Gastrocnemius medialis (tissue), 4 donors: Measurements from ENCODE around the gene C11orf24. TPM values are rescaled to one million over a fixed set of nuclear protein-coding genes. Genes with fewer than 3 reads are reported as not detected.
A peak's percentile ranks its signal among the peaks of the same experiment; 100 is the strongest.

Source experiments
- ATAC-seq, 2 donors: fragments of 150-250 bp; one replicate each; pipeline ENCODE4 v1.9.1; 2016
- DNase-seq, 2 donors: peaks; one replicate each; pipeline ENCODE4 v3.0.0-alpha.2; 2019
- H3K27ac ChIP-seq, 4 donors: fragments of 200-600 bp; sonication (generic); 1 replicate in 1 of 4; 2 replicates in 3 of 4; pipeline ENCODE4 v1.5.1; 2016 to 2018; ENCODE audit warnings: mild to moderate bottlenecking in 2 of 4, moderate library complexity in 1 of 4
- H3K27me3 ChIP-seq, 3 donors: fragments of 200-600 bp; sonication (generic) in 2 of 3; 1 replicate in 1 of 3; 2 replicates in 2 of 3; pipeline versions ENCODE4 v1.5.1 to v1.6.0; 2016 to 2019; ENCODE audit warnings: mild to moderate bottlenecking in 1 of 3, moderate library complexity in 1 of 3
- H3K36me3 ChIP-seq, 2 donors: fragments of 200-600 bp; sonication (generic) in 1 of 2; one replicate each; pipeline ENCODE4 v1.5.1; 2017 to 2018
- H3K4me1 ChIP-seq, 2 donors: fragments of 200-600 bp; sonication (generic) in 1 of 2; one replicate each; pipeline ENCODE4 v1.5.1; 2016 to 2017; ENCODE audit warnings: mild to moderate bottlenecking in 2 of 2
- H3K4me3 ChIP-seq, 4 donors: fragments of 200-600 bp; sonication (generic) in 3 of 4; 1 replicate in 1 of 4; 2 replicates in 3 of 4; pipeline ENCODE4 v1.5.1; 2016 to 2019; ENCODE audit warnings: mild to moderate bottlenecking in 2 of 4
- H3K9me3 ChIP-seq, 3 donors: fragments of 200-600 bp; sonication (generic) in 2 of 3; 1 replicate in 1 of 3; 2 replicates in 2 of 3; pipeline ENCODE4 v1.5.1; 2016 to 2019
- POLR2A ChIP-seq, 2 donors: fragments of 450-650 bp; IDR thresholded peaks; one replicate each; pipeline ENCODE4 v1.6.1; 2017; ENCODE audit warnings: antibody characterized with exemption in 2 of 2, mild to moderate bottlenecking in 2 of 2, moderate library complexity in 2 of 2
- in situ Hi-C, 4 donors: fragments of 200-750 bp; cut with MboI; loops; one replicate each; pipeline versions ENCODE4 v1.15.0 to v1.8.0; 2017; ENCODE audit warnings: low sequenced_read_pairs in 4 of 4
- intact Hi-C: fragments of 100-400 bp; cut with DNase I; formaldehyde crosslinking; loops from one replicate; pipeline ENCODE4 v1.15.1; 2023; ENCODE audit warnings: low total_unique reads
- total RNA-seq, 4 donors: library from RNA; depleted of rRNA; stranded (reverse); fragments of >200 nt; gene quantifications; one replicate each; pipeline versions ENCODE4 v1.1.0 to v1.2.3, GENCODE V29; 2016
- TF ChIP-seq, protein P1 (sequence below), 5 experiments: fragments of 450-650 bp in 3 of 5; fragments of 200-600 bp in 2 of 5; sonication (generic) in 2 of 5; IDR thresholded peaks in 4 of 5; conservative IDR thresholded peaks in 1 of 5; 1 replicate in 4 of 5; 2 replicates in 1 of 5; pipeline ENCODE4 v1.5.1; 2016 to 2019; ENCODE audit warnings: antibody characterized with exemption in 5 of 5, mild to moderate bottlenecking in 3 of 5, moderate library complexity in 3 of 5

C11orf24 gene
- total RNA-seq, 4 donors from 2014 or later = 8.1 to 19.3 (median 10.6) TPM

DNA sequence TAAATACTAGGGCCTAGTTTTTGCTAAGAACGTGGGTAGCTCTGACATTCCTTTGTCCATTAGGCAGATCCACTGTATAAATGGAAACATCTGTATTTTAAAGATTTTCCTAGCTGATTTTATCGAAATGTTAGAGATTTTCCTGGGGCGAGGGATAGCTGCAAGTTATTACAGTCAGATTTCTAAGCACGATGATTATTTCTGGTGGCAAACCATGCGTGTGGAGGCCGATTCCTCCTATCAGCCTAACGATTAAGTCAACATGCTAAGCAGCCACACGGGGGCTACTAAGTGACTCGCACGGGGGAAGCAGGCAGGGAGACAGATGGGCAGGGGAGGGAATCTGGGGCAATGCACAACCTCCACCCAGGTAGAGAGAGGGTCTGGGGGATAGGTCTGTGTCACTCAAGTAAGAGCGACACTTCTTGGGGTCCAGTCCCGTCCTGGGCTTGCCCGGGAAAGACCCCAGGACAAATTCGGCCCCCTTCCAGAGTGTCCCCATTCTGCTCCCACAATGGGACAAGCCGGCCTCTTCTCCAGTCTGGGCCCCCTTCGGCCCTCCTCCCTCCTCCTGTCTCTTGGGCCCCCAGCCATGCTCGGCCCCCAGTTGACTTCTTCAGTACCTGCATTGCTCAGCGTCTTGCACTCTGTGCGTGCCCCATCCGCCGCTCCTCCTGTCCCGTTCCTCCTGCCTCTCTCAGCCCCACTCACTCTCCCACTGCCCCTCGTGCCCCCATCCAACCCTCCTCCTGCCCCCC is 571 bp downstream of the C11orf24 start:
- Histone ChIP-seq H3K4me3 (peak overlapping the region; percentile 66 to 89 (median 72)), H3K9me3 (no peaks in the 10 kb centered on the region), H3K4me1 (peaks cover 21 to 31% of the 10 kb centered on the region in 2 donors), H3K27me3 (no peaks in the 10 kb centered on the region), H3K27ac (peak overlapping the region; percentile 88 to 97 (median 92)), H3K36me3 (peaks cover 0 to 21% of the 10 kb centered on the region in 2 donors)
- ATAC-seq (peak; percentile 49 to 54), DNase-seq (peak; percentile 35 to 47)
- TF ChIP-seq, protein P1, sequence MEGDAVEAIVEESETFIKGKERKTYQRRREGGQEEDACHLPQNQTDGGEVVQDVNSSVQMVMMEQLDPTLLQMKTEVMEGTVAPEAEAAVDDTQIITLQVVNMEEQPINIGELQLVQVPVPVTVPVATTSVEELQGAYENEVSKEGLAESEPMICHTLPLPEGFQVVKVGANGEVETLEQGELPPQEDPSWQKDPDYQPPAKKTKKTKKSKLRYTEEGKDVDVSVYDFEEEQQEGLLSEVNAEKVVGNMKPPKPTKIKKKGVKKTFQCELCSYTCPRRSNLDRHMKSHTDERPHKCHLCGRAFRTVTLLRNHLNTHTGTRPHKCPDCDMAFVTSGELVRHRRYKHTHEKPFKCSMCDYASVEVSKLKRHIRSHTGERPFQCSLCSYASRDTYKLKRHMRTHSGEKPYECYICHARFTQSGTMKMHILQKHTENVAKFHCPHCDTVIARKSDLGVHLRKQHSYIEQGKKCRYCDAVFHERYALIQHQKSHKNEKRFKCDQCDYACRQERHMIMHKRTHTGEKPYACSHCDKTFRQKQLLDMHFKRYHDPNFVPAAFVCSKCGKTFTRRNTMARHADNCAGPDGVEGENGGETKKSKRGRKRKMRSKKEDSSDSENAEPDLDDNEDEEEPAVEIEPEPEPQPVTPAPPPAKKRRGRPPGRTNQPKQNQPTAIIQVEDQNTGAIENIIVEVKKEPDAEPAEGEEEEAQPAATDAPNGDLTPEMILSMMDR (IDR thresholded peaks at IDR 0.05 in 4 of 5, conservative IDR thresholded peaks at IDR 0.05 in 1 of 5) = peak in 4 of 5 experiments; percentile 39 to 54 (median 45)
- TF ChIP-seq POLR2A (IDR thresholded peaks at IDR 0.05) = no peak
- in situ Hi-C loops = no loop called here
- intact Hi-C loops = loop anchor here (2.0 to 5.0 kb wide), 3 partner anchors 26 to 239 kb away; partner anchors contain the start of genes CHKA and NDUFS8

DNA sequence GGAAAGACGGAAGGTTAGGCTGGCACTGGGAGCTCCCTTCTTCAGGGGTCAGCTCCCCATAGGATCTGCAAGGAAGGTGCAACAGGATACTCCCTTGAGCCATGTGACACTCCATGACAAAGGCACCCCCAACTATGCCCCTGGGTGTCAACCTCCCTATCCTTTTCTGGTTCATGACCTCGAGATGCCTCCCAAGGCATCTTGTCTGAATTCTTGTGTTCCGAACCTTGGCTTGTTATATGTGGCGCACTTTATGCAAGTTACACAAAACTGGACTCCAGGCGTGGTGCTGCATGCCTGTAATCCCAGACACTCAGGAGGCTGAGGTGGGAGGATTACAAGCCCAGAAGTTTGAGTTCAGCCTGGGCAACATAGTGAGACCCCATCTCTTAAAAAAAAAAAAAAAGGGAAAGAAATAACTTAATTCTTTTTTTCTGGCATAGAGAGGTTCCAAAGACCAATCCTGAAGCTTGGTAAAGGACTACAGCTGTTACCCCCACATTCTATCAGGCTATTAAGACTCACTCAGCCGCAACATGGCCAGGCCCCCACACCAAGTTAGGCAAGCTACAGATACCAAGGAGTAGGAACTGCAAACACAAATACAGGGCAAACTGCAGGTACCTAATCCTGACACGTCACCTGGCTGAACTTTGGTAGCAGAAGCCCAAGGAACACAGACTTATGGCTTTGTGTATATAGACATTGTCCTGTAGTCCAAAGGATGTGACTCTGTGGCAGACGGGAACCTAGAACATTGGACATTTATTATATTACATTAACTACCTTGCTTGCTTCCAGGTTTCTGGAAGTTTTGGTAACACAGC is 1.4 kb downstream of the C11orf24 start:
- H3K9me3 ChIP-seq = no peaks in the 10 kb centered on the region
- no peak for ATAC-seq
- peaks cover 0 to 28% of the 10 kb centered on the region in 2 donors for H3K36me3 ChIP-seq
- in situ Hi-C loops (no loop called here), intact Hi-C loops (loop anchor here (2.0 to 5.0 kb wide), 3 partner anchors 26 to 238 kb away; partner anchors contain the start of genes CHKA and NDUFS8)
- TF ChIP-seq POLR2A (IDR thresholded peaks at IDR 0.05) = no peak
- TF ChIP-seq, protein P1 (IDR thresholded peaks at IDR 0.05 in 4 of 5, conservative IDR thresholded peaks at IDR 0.05 in 1 of 5) = no peak
- H3K4me1 ChIP-seq = peaks cover 21 to 31% of the 10 kb centered on the region in 2 donors
- H3K27me3 ChIP-seq = no peaks in the 10 kb centered on the region
- peak overlapping the region; percentile 88 to 97 (median 92) for H3K27ac ChIP-seq
- peak overlapping the region; percentile 66 to 89 (median 72) for H3K4me3 ChIP-seq
- no peak for DNase-seq

DNA sequence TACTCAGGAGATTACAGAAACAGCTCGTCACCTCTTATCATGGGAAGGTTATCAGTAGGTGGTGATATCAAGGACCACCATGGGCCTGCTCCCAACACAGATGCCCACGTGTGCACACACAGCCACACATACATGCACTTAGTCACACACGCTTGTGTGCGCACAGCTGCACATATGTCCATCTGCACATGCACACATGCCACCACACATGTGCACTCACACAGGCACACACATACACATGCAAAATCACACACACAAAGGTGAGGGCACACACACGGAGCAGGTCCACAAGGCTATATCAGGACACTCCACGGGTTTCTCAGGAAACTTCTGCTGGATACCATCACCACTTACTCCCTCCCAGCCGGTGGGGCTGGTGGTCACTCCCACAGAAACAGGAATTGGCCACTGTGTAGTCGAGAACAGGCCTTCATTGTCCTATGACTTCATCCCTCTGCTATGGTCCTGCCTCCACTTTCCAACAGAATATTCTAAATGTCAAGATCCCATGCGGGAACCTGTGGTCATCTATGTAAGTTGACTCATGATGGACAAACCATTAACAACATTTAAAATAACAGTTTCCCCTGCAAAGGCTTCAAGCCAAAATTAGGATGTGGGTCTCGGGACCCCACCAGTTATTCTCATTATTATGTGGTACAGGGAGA is 2.2 kb downstream of the C11orf24 start:
- H3K27ac ChIP-seq = peak overlapping the region in 1 of 4 donors; percentile 94
- DNase-seq = no peak
- H3K4me3 ChIP-seq = no peak overlapping the region
- intact Hi-C loops (loop anchor here (2.0 to 5.0 kb wide), 3 partner anchors 27 to 237 kb away; partner anchors contain the start of genes CHKA and NDUFS8), in situ Hi-C loops (no loop called here)
- H3K4me1 ChIP-seq = peaks cover 21 to 31% of the 10 kb centered on the region in 2 donors
- peaks cover 0 to 36% of the 10 kb centered on the region in 2 donors for H3K36me3 ChIP-seq
- no peak for TF ChIP-seq POLR2A (IDR thresholded peaks at IDR 0.05)
- TF ChIP-seq, protein P1 (IDR thresholded peaks at IDR 0.05 in 4 of 5, conservative IDR thresholded peaks at IDR 0.05 in 1 of 5) = no peak
- no peak for ATAC-seq
- no peaks in the 10 kb centered on the region for H3K9me3 ChIP-seq
- H3K27me3 ChIP-seq = no peaks in the 10 kb centered on the region

DNA sequence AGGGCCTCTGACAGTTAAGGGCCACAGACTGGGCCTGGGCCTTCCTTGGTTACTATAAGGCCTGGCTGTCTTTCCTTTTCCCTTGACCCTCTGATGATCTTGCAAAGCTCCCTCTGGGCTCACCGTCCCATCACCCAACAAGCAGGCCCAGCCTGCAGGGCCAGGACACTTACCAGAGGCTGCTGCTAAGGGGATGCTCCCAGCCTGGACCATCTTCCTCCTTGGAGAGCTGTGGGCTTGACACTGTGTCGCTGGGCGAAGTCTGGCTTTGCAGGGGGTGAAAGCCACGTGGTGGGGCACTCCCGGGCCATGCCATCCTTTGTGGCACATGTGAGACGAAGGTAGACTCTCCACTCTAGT is 3.9 kb downstream of the C11orf24 start:
- Histone ChIP-seq H3K4me3 (no peak overlapping the region), H3K36me3 (peaks cover 0 to 43% of the 10 kb centered on the region in 2 donors), H3K27ac (no peak overlapping the region), H3K27me3 (no peaks in the 10 kb centered on the region), H3K4me1 (peaks cover 21 to 30% of the 10 kb centered on the region in 2 donors), H3K9me3 (no peaks in the 10 kb centered on the region)
- DNase-seq (no peak), ATAC-seq (no peak)
- TF ChIP-seq, protein P1 (IDR thresholded peaks at IDR 0.05 in 4 of 5, conservative IDR thresholded peaks at IDR 0.05 in 1 of 5) = no peak
- TF ChIP-seq POLR2A (IDR thresholded peaks at IDR 0.05) = no peak
- in situ Hi-C loops = no loop called here
- intact Hi-C loops = no loop called here
